LNCAP (cell line): ENCODE measurements around the gene CRHR1.
A peak's percentile ranks its signal among the peaks of the same experiment; 100 is the strongest.

ENCODE experiments used
- CTCF ChIP-seq: fragments of 450-650 bp; IDR thresholded peaks from 2 replicates; pipeline ENCODE4 v1.5.1; 2017; ENCODE audit warnings: mild to moderate bottlenecking

CRHR1 gene

GRCh38 chr17:45809499-45809898 is 25.4 kb downstream of the CRHR1 start:
- no peak for TF ChIP-seq CTCF

DNA sequence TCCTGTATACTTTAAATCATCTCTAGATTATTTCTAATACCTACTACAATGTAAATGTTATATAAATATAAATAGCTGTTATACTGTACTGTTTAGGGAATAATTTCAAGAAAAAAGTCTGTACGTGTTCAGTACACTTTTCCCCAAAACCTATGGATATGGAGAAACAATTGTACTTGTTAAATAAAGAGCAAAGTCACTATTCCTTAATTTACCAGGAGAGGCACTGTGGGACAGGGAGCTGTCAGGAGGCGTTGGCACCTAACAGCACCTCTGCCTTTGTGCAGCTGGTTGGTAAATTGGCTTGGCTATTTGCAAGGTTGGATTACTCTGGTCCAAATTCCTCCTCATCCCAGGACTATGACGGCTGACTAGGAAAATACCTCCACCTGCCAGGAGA is 28.0 kb downstream of the CRHR1 start:
- peak; percentile 21; the same call in 1 of the 2 replicates for TF ChIP-seq CTCF

GRCh38 chr17:45813048-45813725 is 29.1 kb downstream of the CRHR1 start:
- 0 out of 2 replicates have a peak, but pooled peaks have one; percentile 8 for TF ChIP-seq CTCF

DNA sequence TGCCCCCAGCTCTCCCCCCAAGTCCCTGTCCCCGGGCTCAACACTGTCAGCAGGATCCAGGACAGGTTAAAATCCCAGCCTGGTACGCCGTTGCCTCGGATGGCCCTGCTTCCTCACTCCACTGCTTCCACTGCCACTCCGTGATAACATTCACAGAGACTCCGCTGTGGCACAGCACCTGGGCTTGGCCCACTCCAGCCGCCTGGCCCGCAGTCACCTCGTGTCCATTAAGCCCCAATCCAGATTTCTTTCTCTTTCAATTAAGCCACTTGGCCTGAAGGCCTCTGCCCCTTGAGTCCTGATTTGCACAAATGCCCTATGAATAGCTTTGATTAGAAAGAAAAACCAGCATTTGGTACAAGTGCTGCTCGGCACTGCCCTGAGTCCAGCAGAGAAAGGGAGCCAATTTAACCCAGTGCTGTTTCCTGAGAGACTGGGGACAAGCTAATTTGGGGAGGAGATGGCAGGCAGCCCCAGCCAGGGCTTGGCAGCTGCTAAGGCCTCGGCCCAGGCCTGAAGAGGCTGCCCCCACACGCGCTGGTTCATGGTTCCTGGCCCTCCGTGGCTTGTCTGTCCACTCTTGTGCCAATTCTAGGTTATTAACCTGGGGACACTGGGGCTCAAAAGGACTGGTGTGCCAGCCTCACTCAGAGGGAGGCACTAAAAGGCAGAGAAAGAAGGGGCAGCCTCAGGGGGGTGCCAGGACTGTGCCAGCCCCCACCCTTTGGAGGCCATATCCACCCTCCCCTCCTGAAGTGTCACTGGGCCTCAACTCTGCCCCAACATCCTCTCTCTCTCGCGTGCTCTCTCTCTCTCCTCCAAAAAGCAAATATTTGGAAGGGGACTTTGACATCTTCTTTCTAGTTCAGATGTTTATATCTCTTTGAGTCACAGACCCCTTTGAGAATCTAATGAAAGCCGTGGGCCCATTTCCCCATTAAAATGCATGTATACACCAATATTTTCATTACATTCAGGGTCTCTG is 30.8 kb downstream of the CRHR1 start:
- TF ChIP-seq CTCF, result no peak

GRCh38 chr17:45815752-45816151 is 31.6 kb downstream of the CRHR1 start:
- TF ChIP-seq CTCF, result no peak

- TF ChIP-seq CTCF, result no peak
Measured at GRCh38 chr17:45818041-45818440, 33.9 kb downstream of the CRHR1 start.

- TF ChIP-seq CTCF, result no peak
Measured at GRCh38 chr17:45818699-45819098, 34.6 kb downstream of the CRHR1 start.
